SK-N-SH (cell line): ENCODE measurements around the gene PDGFC. TPM values are rescaled to one million over a fixed set of nuclear protein-coding genes. Genes with fewer than 3 reads are reported as not detected.

ENCODE experiments used
- CTCF ChIA-PET: fragments of 300-600, 350-600 bp; formaldehyde crosslinking; extraction: SDS; loops from one replicate; lab custom pipeline; 2021; lab: Yijun Ruan, JAX
- POLR2A ChIA-PET: fragments of 350-600 bp; sonication (Branson Sonifier 250); formaldehyde crosslinking; extraction: SDS; loops from one replicate; lab custom pipeline; 2020; ENCODE audit warnings: antibody characterized with exemption, inconsistent platforms; lab: Yijun Ruan, JAX
- DNase-seq: peaks from one replicate; pipeline ENCODE4 v3.0.0; 2012
- H2AFZ ChIP-seq: fragments of 200-600 bp; sonication (generic); 2 replicates; pipeline ENCODE4 v1.8.1; 2016; ENCODE audit warnings: antibody characterized with exemption, mild to moderate bottlenecking, low read depth
- H3F3A ChIP-seq: fragments of 200-600 bp; sonication (generic); replicated peaks from 2 replicates; pipeline ENCODE3; 2016; ENCODE audit warnings: antibody characterized with exemption, mild to moderate bottlenecking; ENCODE audit not compliant: insufficient read depth
- H3K27ac ChIP-seq, 2 experiments: fragments of 200-500 bp in 1 of 2; fragments of 200-600 bp in 1 of 2; sonication (Bioruptor generic) in 1 of 2; sonication (generic), shearing (Covaris generic) in 1 of 2; 2 replicates each; pipeline versions ENCODE4 v1.5.1 to v1.6.1; 2014 to 2016; ENCODE audit warnings: low read depth in 2 of 2, inconsistent platforms in 1 of 2, low read length in 1 of 2, mild to moderate bottlenecking in 1 of 2, mixed read lengths in 1 of 2
- H3K27me3 ChIP-seq: fragments of 200-600 bp; sonication (generic), shearing (Covaris generic); 2 replicates; pipeline ENCODE4 v1.6.1; 2016; ENCODE audit warnings: mixed run types; ENCODE audit not compliant: insufficient read depth
- H3K36me3 ChIP-seq, 2 experiments: fragments of 200-500 bp in 1 of 2; fragments of 200-600 bp in 1 of 2; sonication (Bioruptor generic) in 1 of 2; sonication (generic) in 1 of 2; replicated peaks in 1 of 2; 2 replicates each; pipeline versions ENCODE3 to v1.5.1; 2014 to 2016; ENCODE audit warnings: low read length in 1 of 2, mild to moderate bottlenecking in 1 of 2; ENCODE audit not compliant: insufficient read depth in 2 of 2, control insufficient read depth in 1 of 2
- H3K4me1 ChIP-seq, 2 experiments: fragments of 200-500 bp in 1 of 2; fragments of 200-600 bp in 1 of 2; sonication (Bioruptor generic) in 1 of 2; sonication (generic), shearing (Covaris generic) in 1 of 2; 2 replicates each; pipeline versions ENCODE4 v1.5.1 to v1.6.1; 2014 to 2016; ENCODE audit warnings: low read depth in 1 of 2, low read length in 1 of 2, mixed run types in 1 of 2; ENCODE audit not compliant: insufficient read depth in 2 of 2, control insufficient read depth in 1 of 2
- H3K4me2 ChIP-seq: fragments of 200-600 bp; sonication (generic), shearing (Covaris generic); 2 replicates; pipeline ENCODE4 v1.6.1; 2017; ENCODE audit warnings: mixed run types
- H3K4me3 ChIP-seq, 2 experiments: fragments of 200-500 bp in 1 of 2; fragments of 200-600 bp in 1 of 2; sonication (Bioruptor generic) in 1 of 2; sonication (generic), shearing (Covaris generic) in 1 of 2; 2 replicates each; pipeline versions ENCODE4 v1.5.1 to v1.8.1; 2014 to 2016; ENCODE audit warnings: low read depth in 2 of 2, inconsistent platforms in 1 of 2, low read length in 1 of 2, mild to moderate bottlenecking in 1 of 2, mixed read lengths in 1 of 2, moderate library complexity in 1 of 2
- H3K79me2 ChIP-seq: fragments of 200-600 bp; sonication (generic); 2 replicates; pipeline ENCODE4 v1.8.1; 2017; ENCODE audit warnings: mild to moderate bottlenecking; ENCODE audit not compliant: insufficient read depth
- H3K9ac ChIP-seq: fragments of 200-600 bp; sonication (generic); 2 replicates; pipeline ENCODE4 v1.6.1; 2017; ENCODE audit warnings: mixed run types
- H3K9me2 ChIP-seq: fragments of 200-600 bp; sonication (generic); 2 replicates; pipeline ENCODE4 v1.6.1; 2017; ENCODE audit warnings: mixed run types
- H3K9me3 ChIP-seq: fragments of 200-600 bp; sonication (generic); 2 replicates; pipeline ENCODE4 v1.6.1; 2017; ENCODE audit warnings: mixed run types, mild to moderate bottlenecking, moderate library complexity
- H4K20me1 ChIP-seq: fragments of 200-600 bp; sonication (generic); 2 replicates; pipeline ENCODE4 v1.6.1; 2017; ENCODE audit warnings: mild to moderate bottlenecking, mixed run types; ENCODE audit not compliant: insufficient read depth
- FOXJ3 ChIP-seq: sonication (generic); formaldehyde crosslinking; IDR thresholded peaks from 2 replicates; pipeline ENCODE4 v1.5.1; 2020; ENCODE audit warnings: mild to moderate bottlenecking, missing genetic modification reagents
- FOXM1 ChIP-seq: IDR thresholded peaks from 2 replicates; pipeline ENCODE4 v1.4.0; 2012; ENCODE audit warnings: low read depth, mild to moderate bottlenecking
- GATA2 ChIP-seq: sonication (generic); formaldehyde crosslinking; IDR thresholded peaks from 2 replicates; pipeline ENCODE4 v1.5.0; 2020; ENCODE audit warnings: mild to moderate bottlenecking, missing genetic modification reagents
- MAX ChIP-seq: IDR thresholded peaks from 2 replicates; pipeline ENCODE4 v1.4.0; 2012; ENCODE audit warnings: low read depth
- MXI1 ChIP-seq: IDR thresholded peaks from 2 replicates; pipeline ENCODE4 v1.6.1; 2012; ENCODE audit warnings: mild to moderate bottlenecking, low read depth, low read length, improper control_type of control experiment
- NRF1 ChIP-seq: IDR thresholded peaks from 2 replicates; pipeline ENCODE4 v1.6.1; 2012; ENCODE audit warnings: low read depth, mild to moderate bottlenecking, low read length
- PBX3 ChIP-seq: IDR thresholded peaks from 2 replicates; pipeline ENCODE4; 2012
- RAD21 ChIP-seq: IDR thresholded peaks from 2 replicates; pipeline ENCODE4 v1.6.1; 2012; ENCODE audit warnings: mild to moderate bottlenecking, low read length
- RCOR1 ChIP-seq: fragments of 150-350 bp; IDR thresholded peaks from 2 replicates; pipeline ENCODE4 v1.6.1; 2017; ENCODE audit warnings: antibody characterized with exemption, low read length
- REST ChIP-seq: IDR thresholded peaks from 2 replicates; pipeline ENCODE4 v1.6.1; 2012; ENCODE audit warnings: mild to moderate bottlenecking, low read depth, low read length, moderate library complexity
- TAF1 ChIP-seq: IDR thresholded peaks from 2 replicates; pipeline ENCODE4 v1.6.1; 2012; ENCODE audit warnings: low read depth, mild to moderate bottlenecking, low read length, moderate library complexity, borderline replicate concordance
- TCF12 ChIP-seq: IDR thresholded peaks from 2 replicates; pipeline ENCODE4 v1.4.0; 2012
- TEAD4 ChIP-seq: IDR thresholded peaks from 2 replicates; pipeline ENCODE4 v1.4.0; 2012; ENCODE audit warnings: mild to moderate bottlenecking, borderline replicate concordance; ENCODE audit not compliant: insufficient read depth
- WGBS: methylation state at CpG from one replicate; pipeline ENCODE4 v1.1.6; 2017; ENCODE audit warnings: low lambda C conversion rate; 5-methylcytosine and 5-hydroxymethylcytosine counted together
- polyA plus RNA-seq, 3 experiments: library from polyadenylated mRNA; depleted of rRNA; stranded (reverse); fragments of >200 nt; gene quantifications; 2 replicates each; pipeline ENCODE4 v1.2.3, GENCODE V29; 2012
- TF ChIP-seq, protein P1 (sequence below): fragments of 150-350 bp; IDR thresholded peaks from 2 replicates; pipeline ENCODE4 v1.6.1; 2016; ENCODE audit warnings: mild to moderate bottlenecking, low read depth, low read length
- TF ChIP-seq, protein P2 (sequence below): IDR thresholded peaks from 2 replicates; pipeline ENCODE4 v1.4.0; 2012; ENCODE audit warnings: low read depth, borderline replicate concordance
- TF ChIP-seq, protein P3 (sequence below): IDR thresholded peaks from 2 replicates; pipeline ENCODE4 v1.4.0; 2012; ENCODE audit warnings: low read depth, borderline replicate concordance

The PDGFC gene
- polyA plus RNA-seq, 1 of the 3 experiments (the other 2 are of a cell fraction) = 29.8 TPM

DNA sequence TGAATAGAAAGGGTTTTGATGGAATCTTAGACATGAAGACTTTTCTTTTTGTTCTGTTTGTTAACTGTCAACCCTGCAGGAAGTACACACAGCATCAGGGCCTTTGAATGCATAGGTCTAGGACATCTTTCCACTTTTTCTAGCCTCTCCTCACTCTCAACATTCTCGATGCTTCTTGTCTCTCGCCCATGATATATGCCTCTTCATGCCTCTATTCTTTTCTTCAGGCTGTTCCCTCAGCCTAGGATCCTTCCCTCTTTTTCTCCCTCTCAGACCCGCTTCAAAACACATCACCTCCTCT is 9.6 kb downstream of the PDGFC start:
- peaks cover 0 to 67% of the 10 kb centered on the region in 2 experiments; a peak in 3 of 4 replicates for H3K4me1 ChIP-seq
- peaks cover 7% of the 10 kb centered on the region for H3F3A ChIP-seq
- H3K9me3 ChIP-seq = no peaks in the 10 kb centered on the region
- no peak overlapping the region for H3K4me3 ChIP-seq
- DNase-seq = no peak
- H2AFZ ChIP-seq = no peak overlapping the region
- TF ChIP-seq NRF1 = no peak
- TF ChIP-seq, protein P1, sequence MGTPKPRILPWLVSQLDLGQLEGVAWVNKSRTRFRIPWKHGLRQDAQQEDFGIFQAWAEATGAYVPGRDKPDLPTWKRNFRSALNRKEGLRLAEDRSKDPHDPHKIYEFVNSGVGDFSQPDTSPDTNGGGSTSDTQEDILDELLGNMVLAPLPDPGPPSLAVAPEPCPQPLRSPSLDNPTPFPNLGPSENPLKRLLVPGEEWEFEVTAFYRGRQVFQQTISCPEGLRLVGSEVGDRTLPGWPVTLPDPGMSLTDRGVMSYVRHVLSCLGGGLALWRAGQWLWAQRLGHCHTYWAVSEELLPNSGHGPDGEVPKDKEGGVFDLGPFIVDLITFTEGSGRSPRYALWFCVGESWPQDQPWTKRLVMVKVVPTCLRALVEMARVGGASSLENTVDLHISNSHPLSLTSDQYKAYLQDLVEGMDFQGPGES = no peak
- no peak for TF ChIP-seq MAX
- TF ChIP-seq MXI1 = no peak
- no peak for TF ChIP-seq RAD21
- no peak for TF ChIP-seq FOXJ3
- TF ChIP-seq TEAD4 = no peak
- TF ChIP-seq, protein P2, sequence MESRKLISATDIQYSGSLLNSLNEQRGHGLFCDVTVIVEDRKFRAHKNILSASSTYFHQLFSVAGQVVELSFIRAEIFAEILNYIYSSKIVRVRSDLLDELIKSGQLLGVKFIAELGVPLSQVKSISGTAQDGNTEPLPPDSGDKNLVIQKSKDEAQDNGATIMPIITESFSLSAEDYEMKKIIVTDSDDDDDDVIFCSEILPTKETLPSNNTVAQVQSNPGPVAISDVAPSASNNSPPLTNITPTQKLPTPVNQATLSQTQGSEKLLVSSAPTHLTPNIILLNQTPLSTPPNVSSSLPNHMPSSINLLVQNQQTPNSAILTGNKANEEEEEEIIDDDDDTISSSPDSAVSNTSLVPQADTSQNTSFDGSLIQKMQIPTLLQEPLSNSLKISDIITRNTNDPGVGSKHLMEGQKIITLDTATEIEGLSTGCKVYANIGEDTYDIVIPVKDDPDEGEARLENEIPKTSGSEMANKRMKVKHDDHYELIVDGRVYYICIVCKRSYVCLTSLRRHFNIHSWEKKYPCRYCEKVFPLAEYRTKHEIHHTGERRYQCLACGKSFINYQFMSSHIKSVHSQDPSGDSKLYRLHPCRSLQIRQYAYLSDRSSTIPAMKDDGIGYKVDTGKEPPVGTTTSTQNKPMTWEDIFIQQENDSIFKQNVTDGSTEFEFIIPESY = no peak
- CTCF ChIA-PET = interaction anchor here (0.6 to 4.4 kb wide), 3 partner anchors 8 to 121 kb away, joined by 3 to 23 read pairs (median 4); partner anchors contain the start of gene PDGFC
- H3K27ac ChIP-seq = peak overlapping the region; percentile 63; a peak in 3 of 4 replicates
- peaks cover 100% of the 10 kb centered on the region for H3K79me2 ChIP-seq
- 76% methylated on average over 3 of the region's 3 CpGs for WGBS
- 0 out of 2 replicates have a peak overlapping the region, but pooled peaks have one; percentile 7 for H3K9ac ChIP-seq
- H3K9me2 ChIP-seq = no peaks in the 10 kb centered on the region
- peaks cover 0 to 2% of the 10 kb centered on the region in 2 experiments for H3K36me3 ChIP-seq
- POLR2A ChIA-PET = no interaction called here
- H4K20me1 ChIP-seq = no peaks in the 10 kb centered on the region
- peak overlapping the region; percentile 66 for H3K4me2 ChIP-seq
- H3K27me3 ChIP-seq = no peaks in the 10 kb centered on the region

GRCh38 chr4:156961196-156962057 is 10.2 kb downstream of the PDGFC start:
- H3K4me1 ChIP-seq = peaks cover 0 to 66% of the 10 kb centered on the region in 2 experiments; a peak in 3 of 4 replicates
- POLR2A ChIA-PET = no interaction called here
- TF ChIP-seq GATA2 = no peak
- 0 out of 2 replicates have a peak, but pooled peaks have one; percentile 12 for TF ChIP-seq TCF12
- TF ChIP-seq FOXJ3 = no peak
- 0 out of 2 replicates have a peak, but pooled peaks have one; percentile 16 for TF ChIP-seq PBX3
- TF ChIP-seq FOXM1 = no peak
- no peak for TF ChIP-seq TAF1
- TF ChIP-seq TEAD4 = no peak
- TF ChIP-seq, protein P3, sequence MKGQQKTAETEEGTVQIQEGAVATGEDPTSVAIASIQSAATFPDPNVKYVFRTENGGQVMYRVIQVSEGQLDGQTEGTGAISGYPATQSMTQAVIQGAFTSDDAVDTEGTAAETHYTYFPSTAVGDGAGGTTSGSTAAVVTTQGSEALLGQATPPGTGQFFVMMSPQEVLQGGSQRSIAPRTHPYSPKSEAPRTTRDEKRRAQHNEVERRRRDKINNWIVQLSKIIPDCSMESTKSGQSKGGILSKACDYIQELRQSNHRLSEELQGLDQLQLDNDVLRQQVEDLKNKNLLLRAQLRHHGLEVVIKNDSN = no peak
- no peak for TF ChIP-seq REST
- no peak for TF ChIP-seq RCOR1

More at GRCh38 chr4:156961196-156962057, 10.2 kb downstream of the PDGFC start:
- Histone ChIP-seq H3F3A (peaks cover 7% of the 10 kb centered on the region), H3K9ac (0 out of 2 replicates have a peak overlapping the region, but pooled peaks have one; percentile 7), H3K4me2 (peak overlapping the region; percentile 66), H2AFZ (no peak overlapping the region), H3K4me3 (no peak overlapping the region), H3K27me3 (no peaks in the 10 kb centered on the region), H3K9me2 (no peaks in the 10 kb centered on the region), H4K20me1 (no peaks in the 10 kb centered on the region), H3K36me3 (peaks cover 0 to 2% of the 10 kb centered on the region in 2 experiments), H3K79me2 (peaks cover 100% of the 10 kb centered on the region), H3K9me3 (no peaks in the 10 kb centered on the region), H3K27ac (peak overlapping the region; percentile 63; a peak in 3 of 4 replicates)
- CTCF ChIA-PET = interaction anchor here (0.6 to 4.4 kb wide), 4 partner anchors 8 to 381 kb away, joined by 3 to 23 read pairs (median 4); partner anchors contain the start of gene PDGFC
- WGBS = 73% methylated on average over 9 of the region's 9 CpGs
- DNase-seq = no peak
